Fibroblast of the conjunctiva (primary cell): Measurements from ENCODE around the gene CREB5.
A peak's percentile ranks its signal among the peaks of the same experiment; 100 is the strongest.

ENCODE experiments used
- DNase-seq: peaks from one replicate; pipeline ENCODE4 v3.0.0-alpha.2; 2010; ENCODE audit warnings: low read depth

Gene CREB5

DNA sequence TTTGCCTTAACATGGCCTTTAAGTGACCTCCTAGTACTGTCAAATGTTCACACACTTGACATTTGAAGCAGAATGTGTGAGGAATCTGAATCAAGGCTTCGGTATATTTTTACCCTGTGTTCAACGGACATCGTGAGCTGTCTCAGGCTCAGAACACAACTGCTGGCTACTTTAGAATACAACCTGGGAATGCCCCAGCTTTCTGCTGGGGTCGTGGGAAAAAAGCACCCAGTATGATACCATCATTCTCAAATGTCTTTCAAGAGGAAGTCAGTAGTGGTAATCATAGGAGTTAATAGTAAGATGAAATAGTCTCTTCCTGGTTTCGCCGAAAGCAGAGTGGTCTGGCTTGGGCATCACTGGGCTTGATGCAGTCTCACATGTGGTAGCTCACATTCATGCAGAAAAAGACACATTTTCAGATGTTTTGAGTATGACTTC lies 67.2 kb downstream of the CREB5 start:
- DNase-seq, result no peak

DNA sequence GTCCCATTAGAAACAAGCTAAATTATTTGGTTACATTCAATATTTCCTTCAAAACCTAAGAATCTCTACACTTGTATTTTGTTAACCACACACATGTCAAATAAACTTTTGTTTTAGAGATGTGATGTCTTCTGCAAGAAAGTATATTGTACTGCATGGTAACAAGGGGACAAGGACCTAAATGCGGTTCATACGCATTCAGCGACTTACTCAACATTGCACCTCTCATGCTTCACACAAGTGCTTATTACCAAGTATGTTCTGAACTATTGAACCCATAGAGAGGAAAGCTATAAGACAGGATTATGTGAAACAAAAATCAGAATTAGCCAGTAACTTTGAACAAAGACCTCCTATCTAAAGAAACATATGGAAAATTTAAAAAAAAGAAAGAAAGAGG lies 68.3 kb downstream of the CREB5 start:
- DNase-seq, result no peak

DNA sequence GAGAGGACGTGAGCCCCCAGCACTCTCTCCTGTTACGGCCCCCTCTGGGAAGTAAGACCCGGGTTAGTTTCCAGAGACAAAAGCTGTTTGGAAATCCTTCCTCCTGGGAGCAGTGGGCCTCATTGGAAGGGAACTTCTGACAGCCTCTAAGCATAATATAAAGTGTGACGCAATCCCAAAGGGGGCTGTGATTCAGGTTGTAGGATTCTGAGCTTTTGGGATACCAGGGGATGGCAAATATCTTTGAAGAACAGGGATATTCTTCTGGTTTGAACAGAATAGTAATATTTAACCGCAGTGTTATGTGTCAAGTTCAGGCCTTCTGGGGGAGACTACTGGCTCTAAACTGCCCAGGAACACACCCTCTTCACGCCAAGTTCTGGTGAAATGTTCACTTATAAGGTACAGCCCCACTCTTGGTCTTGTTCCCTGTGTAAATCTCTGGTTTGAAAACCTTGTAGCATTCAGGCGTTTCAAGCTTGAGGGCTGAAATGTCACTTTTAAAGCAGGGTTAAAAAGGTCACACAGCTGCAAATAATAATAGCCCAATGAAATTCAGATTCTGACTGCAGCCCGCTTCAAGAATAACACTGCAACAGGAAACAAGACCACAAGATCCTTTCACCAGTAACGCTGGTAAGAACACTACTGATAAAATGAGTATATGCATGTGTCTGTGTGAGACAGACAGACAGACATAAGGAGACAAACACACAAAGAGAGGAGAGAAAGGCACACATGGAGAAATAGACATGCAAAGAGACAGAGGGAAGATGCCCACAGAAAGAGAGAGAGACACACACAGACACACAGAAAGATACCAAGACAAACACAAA lies 69.0 kb downstream of the CREB5 start:
- DNase-seq, result peak; percentile 58

DNA sequence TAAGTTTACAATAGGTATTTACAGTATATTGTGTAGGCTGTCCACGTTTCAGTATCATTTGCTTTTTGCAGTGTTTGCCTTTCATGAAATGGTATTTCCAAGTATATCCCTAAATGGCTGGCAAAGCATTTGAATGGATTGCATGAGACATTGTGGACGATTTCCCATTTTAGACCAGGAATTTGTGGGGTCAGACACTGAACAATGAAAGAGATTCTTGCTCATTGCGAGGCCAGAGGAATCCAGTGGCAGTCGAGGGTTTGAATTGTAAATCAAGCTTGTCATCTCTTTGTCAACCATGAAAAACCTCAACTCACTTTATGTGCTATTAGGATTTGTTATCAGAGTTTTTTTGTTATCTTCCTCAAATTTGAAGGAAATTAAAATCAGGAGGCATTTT lies 70.8 kb downstream of the CREB5 start:
- no peak for DNase-seq

DNA sequence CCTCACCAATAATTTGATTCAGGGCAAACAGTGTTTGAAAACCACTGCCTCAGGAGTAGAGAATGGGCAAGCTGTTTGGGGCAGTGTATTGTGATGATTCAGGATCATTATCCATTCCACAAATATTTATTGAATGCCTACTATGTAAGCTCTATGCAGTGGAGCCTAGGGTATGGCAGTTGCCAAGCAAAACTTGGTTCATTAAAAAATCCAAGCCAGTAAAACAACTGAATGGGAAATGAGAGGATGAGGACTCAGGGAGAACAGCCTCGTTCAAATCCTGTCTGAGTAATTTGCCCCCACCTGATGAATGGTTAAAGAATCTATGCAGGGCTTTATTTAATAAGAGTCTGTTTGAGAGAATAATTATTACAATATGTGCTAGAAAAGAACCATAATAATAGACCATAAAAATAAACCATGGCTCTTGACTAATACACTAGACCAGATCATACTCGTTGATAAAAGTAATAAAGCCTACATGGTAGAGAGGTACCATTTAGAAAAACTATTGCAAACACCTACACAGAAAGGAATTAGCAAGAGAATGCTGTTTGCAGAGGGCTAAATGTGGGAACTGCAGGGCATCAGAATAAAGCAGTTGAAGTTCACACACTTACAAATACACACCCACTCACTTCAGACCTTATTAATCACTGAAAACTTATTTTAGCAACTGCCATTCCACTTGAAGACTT lies 71.7 kb downstream of the CREB5 start:
- DNase-seq, result no peak

DNA sequence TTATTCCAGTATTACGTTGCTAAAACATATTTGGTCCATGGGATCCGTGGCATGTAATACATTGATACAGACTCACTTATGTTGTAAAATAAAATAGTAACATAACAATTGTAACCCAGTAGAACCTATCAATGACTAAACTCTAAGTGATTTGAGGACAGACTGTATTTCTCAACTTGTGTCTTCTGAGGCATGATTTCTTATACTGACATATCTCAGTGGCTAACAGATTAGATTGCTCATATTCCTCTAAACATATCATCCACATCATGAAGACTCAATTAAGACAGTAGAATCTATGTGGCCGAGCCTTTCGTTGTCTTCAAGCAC lies 72.3 kb downstream of the CREB5 start:
- DNase-seq, result no peak

DNA sequence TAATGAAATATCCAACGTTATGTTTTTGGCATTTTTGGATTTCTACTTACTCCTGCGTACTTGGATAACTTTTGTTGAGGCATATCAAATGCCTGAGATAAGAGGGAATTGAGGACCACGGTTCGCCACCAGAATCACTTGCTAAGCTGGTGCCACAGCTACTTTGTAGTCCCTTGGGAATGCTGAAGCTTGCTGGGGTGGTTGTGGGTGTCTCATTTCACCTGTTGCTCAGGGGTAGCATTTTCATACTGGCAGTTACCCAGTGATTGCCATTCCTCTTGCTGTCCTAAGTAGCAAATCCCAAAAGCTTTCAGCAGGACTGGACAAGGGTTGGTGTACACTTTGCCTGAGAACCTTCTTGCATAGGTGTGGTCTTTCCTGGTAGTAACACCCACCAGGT lies 75.2 kb downstream of the CREB5 start:
- DNase-seq, result no peak

DNA sequence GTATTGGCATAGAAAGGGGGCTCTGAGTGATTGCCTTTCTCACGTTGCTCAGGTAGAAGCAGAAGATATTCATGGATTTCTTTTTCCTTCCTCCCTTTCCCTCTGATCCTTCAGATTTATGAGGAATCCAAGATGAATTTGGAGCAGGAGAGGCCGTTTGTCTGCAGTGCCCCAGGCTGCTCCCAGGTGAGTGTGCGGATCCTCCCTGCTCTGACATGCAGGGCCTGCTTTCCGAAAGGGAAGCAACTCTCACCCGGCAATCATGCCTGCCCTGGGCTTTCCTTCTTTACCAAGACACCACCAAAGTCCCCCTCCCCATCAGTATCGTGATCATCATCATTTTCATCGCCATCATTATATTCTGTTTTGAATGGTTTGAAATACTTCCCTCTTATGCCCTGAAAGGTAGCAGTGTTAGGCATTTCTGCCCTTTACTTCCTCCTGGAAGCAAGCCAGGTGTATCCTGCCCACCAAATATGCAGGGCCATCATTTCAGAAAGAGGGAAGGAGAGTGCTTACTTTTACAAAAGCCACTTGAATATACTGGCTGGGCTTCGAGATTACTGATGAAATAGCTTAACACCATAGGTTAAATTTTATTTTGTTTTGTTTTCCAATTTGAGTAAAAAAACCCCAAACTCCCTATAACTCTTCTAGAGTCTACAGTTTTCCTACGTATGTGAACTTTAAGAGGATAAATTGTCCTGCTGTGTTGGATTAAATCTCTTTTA lies 75.9 kb downstream of the CREB5 start:
- no peak for DNase-seq

DNA sequence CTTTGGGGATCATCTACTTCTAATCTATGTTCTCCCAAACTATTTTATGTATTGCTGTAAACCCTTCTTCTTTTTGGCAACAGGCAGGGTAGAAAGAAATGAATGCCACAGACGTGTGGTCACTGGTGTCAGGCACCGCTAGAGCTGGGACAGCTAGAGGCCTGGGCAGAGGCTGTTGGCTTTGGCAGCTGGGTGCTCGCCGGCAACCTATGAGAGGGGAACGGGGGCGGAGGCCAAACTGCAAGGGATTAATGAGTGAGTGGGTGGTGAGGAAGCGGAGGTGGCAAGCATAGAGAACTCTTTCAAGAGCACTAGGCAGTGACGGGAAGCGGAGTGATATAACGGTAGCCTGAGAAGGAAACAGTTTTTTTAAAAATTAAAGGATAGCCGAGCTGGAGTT lies 78.5 kb downstream of the CREB5 start:
- no peak for DNase-seq

DNA sequence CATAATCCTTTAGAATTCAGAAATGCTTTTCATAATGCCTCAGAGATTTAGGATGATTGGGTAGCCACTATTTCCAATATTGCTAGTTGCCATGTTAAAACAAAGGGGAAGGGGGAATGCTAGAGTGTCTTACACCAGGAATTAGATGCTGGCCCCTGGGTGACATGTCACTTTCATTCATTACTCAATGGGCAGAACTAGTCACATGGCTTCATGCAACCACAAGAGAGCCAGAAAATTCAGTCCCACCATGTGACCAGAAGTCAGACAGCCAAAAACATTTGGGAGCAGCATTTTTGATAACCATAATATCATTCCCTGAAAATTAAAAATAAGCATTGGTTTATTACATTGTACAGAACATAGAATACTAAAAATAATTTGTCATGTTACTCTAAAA lies 81.2 kb downstream of the CREB5 start:
- no peak for DNase-seq

DNA sequence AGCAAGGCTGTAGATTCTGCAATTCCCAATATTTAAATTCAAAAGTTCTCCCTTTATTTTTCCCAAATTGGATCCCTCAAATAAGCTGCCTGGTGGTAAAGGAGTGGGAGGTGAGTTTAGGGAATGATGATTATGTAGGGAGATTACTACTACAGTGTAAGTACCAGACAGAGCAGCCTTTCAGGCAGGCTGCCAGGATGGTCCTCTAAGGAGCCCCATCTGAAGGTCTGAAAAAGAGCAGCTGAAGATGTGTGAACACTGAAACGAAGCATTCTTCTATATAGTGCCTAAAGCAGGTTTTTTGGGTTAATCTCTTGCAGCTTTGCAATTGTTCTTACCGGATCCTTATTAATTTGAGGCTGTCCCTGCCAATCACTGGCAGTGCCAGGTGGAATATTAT lies 84.7 kb downstream of the CREB5 start:
- no peak for DNase-seq

DNA sequence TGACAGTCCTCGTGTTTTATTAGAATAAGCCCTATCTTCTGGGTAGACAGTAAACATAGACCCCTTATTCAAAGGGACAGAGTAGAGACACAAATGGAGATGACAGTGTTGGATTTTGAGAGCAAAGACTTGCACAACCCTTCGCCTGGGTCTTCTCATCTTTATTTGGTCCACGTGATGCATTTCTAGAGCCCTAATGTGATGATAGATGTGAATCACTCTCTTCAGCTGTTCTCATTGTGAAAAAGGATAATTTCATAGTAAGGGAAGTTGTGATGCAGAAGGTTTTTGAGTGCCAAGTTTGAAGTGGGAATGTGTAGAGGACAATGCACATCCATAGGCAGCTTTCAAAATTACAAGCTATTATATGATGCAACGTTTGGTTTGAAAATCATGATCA lies 86.3 kb downstream of the CREB5 start:
- no peak for DNase-seq

DNA sequence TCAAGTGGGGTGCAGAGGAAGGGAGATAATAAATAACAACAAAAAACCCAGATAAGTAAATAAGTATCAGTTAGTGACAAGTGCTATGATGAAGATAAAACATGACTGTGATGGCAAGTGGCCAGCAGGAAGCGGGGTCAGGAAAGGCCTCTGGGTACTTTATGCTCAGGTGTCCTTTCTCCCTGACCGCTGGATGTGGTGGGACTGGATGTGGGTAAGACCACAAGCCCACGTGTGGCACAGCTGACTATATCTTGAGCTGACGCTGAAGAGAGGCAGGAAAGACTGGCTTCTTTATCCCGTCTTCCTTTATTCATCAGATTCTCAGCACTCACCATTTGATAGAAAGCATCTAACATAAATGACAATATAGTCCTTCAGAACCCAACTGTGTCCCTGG lies 87.8 kb downstream of the CREB5 start:
- no peak for DNase-seq

DNA sequence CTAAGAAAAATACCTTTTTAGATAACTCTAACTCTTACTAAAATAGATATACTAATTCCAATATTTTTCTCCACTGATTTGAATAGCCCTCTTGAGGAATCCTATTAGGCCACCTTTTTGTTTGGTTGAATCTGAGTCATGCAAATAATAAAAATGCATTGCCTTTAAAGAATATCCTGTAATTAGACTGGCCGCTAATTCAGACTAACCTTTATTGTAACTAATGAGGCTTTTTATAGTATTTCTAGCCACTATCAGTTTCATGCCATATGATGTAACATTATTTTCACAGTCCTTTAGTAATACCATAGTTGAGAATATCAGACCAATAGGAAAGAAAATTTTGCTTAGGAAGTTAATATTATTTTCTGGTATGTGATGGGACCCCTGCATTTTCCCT lies 90.1 kb downstream of the CREB5 start:
- DNase-seq, result no peak

DNA sequence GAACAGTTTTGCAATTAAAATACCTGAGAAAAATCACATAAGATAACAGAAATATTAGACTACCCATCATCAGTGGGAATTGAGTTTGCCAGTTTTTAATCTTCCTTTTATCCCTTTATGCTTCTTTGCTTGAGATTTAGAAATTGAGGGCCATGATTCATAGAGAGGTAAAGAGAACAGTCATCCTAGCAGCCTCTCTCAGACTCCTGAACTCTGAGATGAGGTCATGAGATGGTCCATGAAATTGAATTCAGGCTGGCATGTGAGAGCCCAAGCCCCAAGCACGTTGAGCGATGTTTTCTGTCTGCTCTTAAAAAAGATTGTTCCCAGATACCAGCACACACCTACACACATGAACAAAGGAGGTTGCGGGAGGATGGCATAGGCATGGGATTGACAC lies 91.1 kb downstream of the CREB5 start:
- no peak for DNase-seq

DNA sequence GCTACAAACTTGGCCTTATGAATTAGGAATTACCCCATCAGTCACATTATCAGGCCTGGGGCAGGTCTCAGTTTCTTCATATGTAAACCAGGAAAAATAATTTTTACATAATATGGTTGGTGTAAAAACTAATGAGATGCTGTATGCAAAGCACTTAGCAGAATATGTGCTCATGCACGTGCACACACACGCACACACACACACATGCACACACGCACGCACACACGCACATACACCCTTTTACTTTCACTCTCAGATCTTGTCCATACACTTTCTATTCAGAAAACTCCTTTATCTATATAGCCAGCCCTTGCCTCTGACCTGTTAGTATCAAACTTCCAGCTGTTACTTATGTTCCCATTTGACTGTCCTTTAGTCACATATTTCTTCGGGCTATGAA lies 92.7 kb downstream of the CREB5 start:
- no peak for DNase-seq

DNA sequence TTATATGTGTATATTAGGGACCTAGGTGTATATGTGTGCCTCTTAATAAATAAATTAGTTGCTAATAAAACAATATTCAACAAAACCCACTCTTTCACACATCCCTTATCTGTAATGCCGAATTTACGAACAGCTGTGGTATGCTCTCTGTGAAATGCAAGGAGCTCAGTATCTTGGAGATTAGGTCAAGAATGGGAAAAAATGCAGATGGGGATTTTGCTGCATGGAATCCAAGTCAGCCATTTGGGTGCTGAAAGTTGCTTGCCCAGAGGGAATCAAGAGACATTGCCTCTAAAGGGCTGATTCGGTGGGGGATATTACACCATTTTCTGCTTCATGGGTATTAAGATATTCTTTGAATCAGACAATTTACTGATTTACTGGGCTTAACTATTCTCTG lies 93.5 kb downstream of the CREB5 start:
- no peak for DNase-seq

DNA sequence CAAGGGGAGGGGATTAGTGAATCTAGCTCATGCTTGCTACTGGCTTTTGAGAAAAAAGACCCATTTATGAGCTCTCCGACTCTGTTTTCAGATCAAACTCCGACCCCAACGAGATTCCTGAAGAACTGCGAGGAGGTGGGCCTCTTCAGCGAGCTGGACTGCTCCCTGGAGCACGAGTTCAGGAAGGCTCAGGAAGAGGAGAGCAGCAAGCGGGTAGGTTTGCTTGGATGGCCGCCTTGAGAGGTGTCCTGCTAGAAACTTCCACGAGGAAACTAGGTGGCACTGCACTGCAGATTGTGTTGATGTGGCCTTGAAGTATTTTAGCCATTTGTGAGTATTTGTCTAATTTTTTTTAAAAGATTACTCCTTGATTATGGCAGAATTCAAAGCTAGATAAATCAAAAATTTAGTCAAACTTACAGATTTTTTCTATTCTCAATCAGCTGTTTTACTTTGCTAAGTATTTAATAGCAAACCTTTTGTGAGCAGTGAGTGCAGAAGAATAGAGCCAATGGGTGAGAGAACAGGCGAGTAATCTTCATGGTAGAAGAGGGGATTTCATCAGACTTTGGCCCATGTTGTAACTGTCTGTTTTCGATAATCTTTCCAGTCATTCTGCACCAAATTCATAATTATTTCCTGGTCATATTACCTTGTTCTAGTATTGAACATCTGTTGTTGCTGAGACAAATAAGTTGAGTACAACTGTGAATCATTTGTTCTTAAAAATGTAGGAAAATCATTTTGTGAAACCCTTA lies 95.4 kb downstream of the CREB5 start:
- peak; percentile 12 for DNase-seq

DNA sequence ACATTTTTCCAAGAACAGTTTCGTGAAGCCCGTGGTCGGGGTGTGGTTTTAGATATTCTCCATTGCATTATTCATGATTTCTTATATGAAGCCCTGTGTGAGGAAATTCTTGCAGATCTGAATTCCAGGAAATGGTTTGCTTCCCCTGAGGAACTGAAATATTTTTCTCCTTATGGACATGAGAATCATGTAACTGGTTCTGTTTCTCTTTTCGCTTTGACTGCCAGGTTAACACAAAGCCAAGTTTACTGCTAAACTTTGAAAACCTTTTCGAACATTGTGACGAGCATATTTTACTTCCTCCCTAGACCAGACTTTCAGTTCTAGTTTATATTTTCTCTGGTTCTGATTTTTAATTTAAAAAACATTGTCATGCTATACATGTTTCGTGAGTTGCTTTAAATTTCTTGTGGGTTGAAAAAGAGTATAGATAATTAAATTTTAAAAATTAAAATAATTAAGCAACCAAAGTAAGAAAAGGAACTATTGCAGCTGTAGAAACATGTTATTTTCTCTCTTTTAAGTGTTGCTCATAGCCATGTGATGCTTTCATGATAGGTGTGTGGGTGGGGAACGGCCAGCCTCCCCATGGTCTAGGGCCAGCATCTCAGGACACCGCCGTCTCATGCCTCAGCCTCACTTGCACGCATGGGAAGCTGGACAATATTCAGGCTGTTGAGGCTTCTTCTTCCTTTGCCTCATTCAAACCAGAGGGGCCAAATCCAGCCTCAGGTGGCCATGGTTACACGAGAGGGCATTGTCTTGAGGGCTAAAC lies 97.1 kb downstream of the CREB5 start:
- DNase-seq, result peak; percentile 10

DNA sequence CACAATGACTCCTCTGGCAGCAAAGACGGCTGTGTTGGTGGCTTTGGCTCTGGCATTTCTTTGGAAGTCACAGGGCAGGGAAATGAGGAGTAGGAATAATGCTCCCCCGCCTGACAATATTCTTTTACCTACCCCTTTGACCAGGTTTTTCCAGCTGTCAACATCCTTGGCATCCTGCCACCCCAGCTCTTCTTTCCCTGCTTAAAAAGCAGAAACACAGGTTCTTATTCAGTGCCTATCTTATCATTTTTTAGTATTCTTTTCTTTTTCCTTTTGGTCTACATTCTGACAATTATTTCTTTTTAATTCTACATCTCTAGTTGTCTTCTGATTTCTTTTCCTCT lies 97.7 kb downstream of the CREB5 start:
- DNase-seq, result no peak

DNA sequence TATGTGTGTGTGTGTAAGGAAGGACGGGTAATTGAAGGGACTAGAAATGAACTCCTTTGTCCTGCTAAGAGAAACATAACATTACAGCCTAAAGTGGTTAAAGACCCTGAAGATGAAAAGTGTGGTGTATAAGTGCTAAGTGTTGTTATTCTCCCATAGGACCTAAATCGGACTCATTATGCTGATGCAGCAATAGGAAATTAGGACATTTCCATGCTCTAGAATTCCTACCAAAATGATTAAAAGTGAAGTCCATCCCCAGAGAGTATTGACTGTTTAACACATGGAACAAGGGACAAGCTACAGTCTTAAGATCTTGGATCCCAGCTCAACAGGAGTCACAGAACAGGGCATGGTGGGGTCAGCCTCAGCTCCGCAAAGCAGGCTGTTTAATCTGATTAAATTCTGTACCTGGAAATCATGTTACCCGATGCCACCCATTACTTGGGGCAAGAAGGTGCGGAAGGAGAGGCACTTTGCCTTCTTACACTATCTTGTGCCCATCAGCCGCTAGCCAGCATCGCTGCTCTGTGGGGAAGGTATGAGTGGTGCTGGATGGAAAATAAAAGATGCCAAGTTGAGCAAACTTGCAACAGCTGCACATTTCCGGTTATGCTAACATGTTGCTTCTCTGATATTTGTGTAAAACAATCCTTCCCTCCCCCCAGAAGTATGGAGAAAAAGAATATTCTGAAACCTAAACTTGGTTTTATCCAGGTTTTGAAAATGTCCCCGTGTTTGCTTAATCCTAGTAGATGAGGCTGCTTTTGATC lies 100.5 kb downstream of the CREB5 start:
- no peak for DNase-seq
